Putamen (tissue), 1 donor: Measurements from ENCODE around the gene KLHL10.

ENCODE experiments used
- DNase-seq: peaks from one replicate; pipeline ENCODE4 v3.0.0-alpha.2; 2016; ENCODE audit warnings: low spot score

KLHL10 gene

GRCh38 chr17:41895617-41896016 is 58.0 kb downstream of the KLHL10 start:
- DNase-seq: no peak

GRCh38 chr17:41896726-41897125 is 59.1 kb downstream of the KLHL10 start:
- no peak for DNase-seq
